ENCODE measurements around the gene NDUFV1.
"Not testable (repeated sequence)": the region's sequence is repeated elsewhere in the genome, so short reads cannot be mapped to it uniquely, and the experiment has no call there.

The NDUFV1 gene

GRCh38 chr11:67612751-67613150 is 6.0 kb downstream of the NDUFV1 start:
- no peak for DNase-seq

- DNase-seq = no peak
These were observed 6.7 kb downstream of the NDUFV1 start for GRCh38 chr11:67613313-67613959.

- peak in 1 of 2 experiments; percentile 10 for DNase-seq
These were observed 7.4 kb downstream of the NDUFV1 start for GRCh38 chr11:67613960-67614715.

GRCh38 chr11:67614730-67615714 is 8.3 kb downstream of the NDUFV1 start:
- peak in 1 of 2 experiments; percentile 30 for DNase-seq

GRCh38 chr11:67615728-67616430 is 9.1 kb downstream of the NDUFV1 start:
- no peak for DNase-seq

GRCh38 chr11:67616431-67617242 is 9.9 kb downstream of the NDUFV1 start:
- DNase-seq = no peak

GRCh38 chr11:67617243-67617953 is 10.7 kb downstream of the NDUFV1 start:
- DNase-seq = no peak

- DNase-seq = not testable (repeated sequence)
These were observed 12.3 kb downstream of the NDUFV1 start for GRCh38 chr11:67618901-67619659.

GRCh38 chr11:67619683-67620618 is 13.2 kb downstream of the NDUFV1 start:
- not testable (repeated sequence) for DNase-seq

GRCh38 chr11:67620621-67621020 is 13.9 kb downstream of the NDUFV1 start:
- not testable (repeated sequence) for DNase-seq

GRCh38 chr11:67621928-67622327 is 15.2 kb downstream of the NDUFV1 start:
- not testable (repeated sequence) for DNase-seq

- not testable (repeated sequence) for DNase-seq
These were observed 16.2 kb downstream of the NDUFV1 start for GRCh38 chr11:67622905-67623304.

- not testable (repeated sequence) for DNase-seq
These were observed 17.1 kb downstream of the NDUFV1 start for GRCh38 chr11:67623795-67624194.

- DNase-seq = not testable (repeated sequence)
These were observed 19.5 kb downstream of the NDUFV1 start for GRCh38 chr11:67626131-67626833.

- DNase-seq = no peak
These were observed 20.2 kb downstream of the NDUFV1 start for GRCh38 chr11:67626970-67627369.

GRCh38 chr11:67627441-67627811 is 20.7 kb downstream of the NDUFV1 start:
- DNase-seq = no peak

GRCh38 chr11:67627812-67628624 is 21.3 kb downstream of the NDUFV1 start:
- DNase-seq = no peak
